ENCODE data around the gene CEP68. TPM values are rescaled to one million over a fixed set of nuclear protein-coding genes. Genes with fewer than 3 reads are reported as not detected.

Gene CEP68
- total and polyA plus RNA-seq, 11 donors: 6.5 to 26.8 (median 16.4) TPM

DNA sequence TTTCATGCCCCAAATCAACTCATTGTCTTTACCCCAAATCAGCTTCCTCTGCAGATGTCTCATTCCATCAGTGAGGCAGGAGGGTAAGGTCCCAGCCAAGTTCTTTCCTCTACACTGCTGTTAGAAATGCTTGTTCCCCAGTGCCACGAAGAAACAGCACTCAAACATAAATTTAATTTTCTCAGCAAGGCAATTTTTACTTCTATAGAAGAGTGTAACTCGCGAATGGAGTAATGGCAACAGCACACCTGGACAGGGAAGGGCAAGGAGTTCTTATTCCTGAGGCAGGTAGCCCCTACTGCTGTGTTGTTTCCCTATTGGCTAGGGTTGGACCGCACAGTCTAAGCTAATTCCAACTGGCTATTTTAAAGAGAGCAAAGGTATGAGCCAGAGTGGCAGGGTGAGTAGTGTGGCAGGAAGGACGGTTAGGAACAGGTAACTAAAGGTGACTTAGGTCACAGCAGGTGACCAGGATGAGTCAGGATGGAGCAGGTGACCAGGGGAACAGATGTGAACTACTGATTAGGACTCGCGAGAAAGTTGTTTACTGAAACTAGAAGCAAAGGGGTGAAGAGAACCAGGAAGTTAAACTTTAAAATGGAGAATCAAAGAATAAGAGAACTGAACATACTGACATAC lies 12.0 kb upstream of the CEP68 start:
- peaks cover 0 to 15% (median 5%) of the 10 kb centered on the region in 12 donors for H3K9me3 ChIP-seq
- no peak overlapping the region for H3K4me3 ChIP-seq
- no peaks in the 10 kb centered on the region for H3K36me3 ChIP-seq
- H3K4me1 ChIP-seq: peaks cover 0 to 17% (median 4%) of the 10 kb centered on the region in 12 donors
- intact Hi-C loops (cut with DNase I): loop anchor here in 7 of 10 donors (5.0 to 10.0 kb wide), 7 partner anchors 52 to 528 kb away; partner anchors contain the start of gene SLC1A4 (in 3 of the 7)
- WGBS, 4 donors: 92 to 96% (median 95%) methylated on average over 7 of the region's 7 CpGs
- ATAC-seq (no peak), DNase-seq (no peak)
- peak overlapping the region in 3 of 12 donors; percentile 33 to 67 (median 61) for H3K27ac ChIP-seq
- no peaks in the 10 kb centered on the region for H3K27me3 ChIP-seq
- TF ChIP-seq, protein P1, sequence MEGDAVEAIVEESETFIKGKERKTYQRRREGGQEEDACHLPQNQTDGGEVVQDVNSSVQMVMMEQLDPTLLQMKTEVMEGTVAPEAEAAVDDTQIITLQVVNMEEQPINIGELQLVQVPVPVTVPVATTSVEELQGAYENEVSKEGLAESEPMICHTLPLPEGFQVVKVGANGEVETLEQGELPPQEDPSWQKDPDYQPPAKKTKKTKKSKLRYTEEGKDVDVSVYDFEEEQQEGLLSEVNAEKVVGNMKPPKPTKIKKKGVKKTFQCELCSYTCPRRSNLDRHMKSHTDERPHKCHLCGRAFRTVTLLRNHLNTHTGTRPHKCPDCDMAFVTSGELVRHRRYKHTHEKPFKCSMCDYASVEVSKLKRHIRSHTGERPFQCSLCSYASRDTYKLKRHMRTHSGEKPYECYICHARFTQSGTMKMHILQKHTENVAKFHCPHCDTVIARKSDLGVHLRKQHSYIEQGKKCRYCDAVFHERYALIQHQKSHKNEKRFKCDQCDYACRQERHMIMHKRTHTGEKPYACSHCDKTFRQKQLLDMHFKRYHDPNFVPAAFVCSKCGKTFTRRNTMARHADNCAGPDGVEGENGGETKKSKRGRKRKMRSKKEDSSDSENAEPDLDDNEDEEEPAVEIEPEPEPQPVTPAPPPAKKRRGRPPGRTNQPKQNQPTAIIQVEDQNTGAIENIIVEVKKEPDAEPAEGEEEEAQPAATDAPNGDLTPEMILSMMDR (IDR thresholded peaks at IDR 0.05): no peak
- no peak for TF ChIP-seq POLR2A (IDR thresholded peaks at IDR 0.05)

DNA sequence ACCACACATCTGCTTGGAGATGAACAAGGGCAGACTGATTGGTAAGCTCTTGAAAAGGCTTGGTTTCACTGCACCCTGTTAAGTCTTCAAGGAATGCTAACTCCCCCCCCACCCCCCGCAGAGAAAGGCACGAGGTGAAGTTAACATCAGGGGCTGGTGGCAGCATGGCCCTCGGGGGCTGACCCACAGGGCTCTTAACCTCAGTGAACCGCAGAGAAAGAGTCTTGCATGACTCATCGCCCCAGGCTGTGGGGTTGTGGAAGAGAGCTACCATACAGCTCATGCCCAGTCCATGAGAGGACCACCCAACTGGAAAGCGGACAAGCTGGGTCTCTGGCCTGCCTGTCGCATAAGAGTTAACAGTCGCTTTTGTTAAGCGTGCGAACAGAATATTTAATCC lies 10.6 kb upstream of the CEP68 start:
- WGBS, 4 donors: 75 to 82% (median 78%) methylated on average over 9 to 10 of the region's 10 CpGs
- DNase-seq: no peak
- ATAC-seq: no peak
- TF ChIP-seq, protein P1 (IDR thresholded peaks at IDR 0.05): no peak
- no peak overlapping the region for H3K27ac ChIP-seq
- H3K36me3 ChIP-seq: no peaks in the 10 kb centered on the region
- peaks cover 0 to 10% (median 1%) of the 10 kb centered on the region in 12 donors for H3K4me1 ChIP-seq
- peaks cover 0 to 15% (median 5%) of the 10 kb centered on the region in 12 donors for H3K9me3 ChIP-seq
- no peak overlapping the region for H3K4me3 ChIP-seq
- intact Hi-C loops (cut with DNase I): loop anchor here in 3 of 10 donors (2.0 to 10.0 kb wide), 3 partner anchors 61 to 451 kb away; partner anchors contain the start of gene SLC1A4 (in 1 of the 3)
- H3K27me3 ChIP-seq: no peaks in the 10 kb centered on the region

DNA sequence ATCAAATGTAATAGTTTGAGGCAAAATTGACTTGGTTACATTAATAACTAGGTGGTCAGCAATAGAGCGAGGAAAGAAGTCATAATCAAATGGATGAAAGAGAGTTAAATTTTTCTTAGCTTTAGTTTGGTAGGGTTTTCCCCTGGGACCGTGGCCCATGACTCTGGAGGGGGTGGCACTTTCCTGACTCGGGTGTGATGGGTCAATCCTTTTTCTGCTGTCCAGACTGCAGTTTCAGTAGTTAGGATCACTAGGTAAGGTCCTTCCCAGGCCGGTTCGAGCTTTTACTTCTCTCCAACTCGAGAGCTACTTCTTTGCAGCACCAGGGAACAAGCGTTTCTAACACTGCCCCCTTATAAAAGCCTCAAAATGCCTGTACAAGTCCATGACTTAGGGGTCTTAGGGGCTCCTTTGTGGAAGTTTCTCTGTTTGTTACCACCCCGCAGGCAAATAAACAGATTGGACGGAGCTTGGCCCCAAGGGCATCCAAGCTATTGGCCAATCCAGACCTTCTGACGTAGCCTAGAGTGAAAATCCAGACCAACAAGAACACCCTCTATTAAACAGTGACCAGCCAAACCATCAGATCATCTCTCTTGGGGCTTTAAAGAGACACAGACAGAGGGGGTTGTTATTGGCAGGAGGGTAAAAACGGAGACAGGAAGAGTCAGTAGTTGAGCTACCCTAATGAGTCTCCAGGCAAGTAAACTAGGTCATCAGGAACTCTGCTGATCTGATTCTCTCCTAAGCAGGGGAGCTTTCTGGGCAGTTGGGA lies 9.4 kb upstream of the CEP68 start:
- no peak for TF ChIP-seq POLR2A (IDR thresholded peaks at IDR 0.05)
- TF ChIP-seq, protein P1 (IDR thresholded peaks at IDR 0.05): no peak
- intact Hi-C loops (cut with DNase I): loop anchor here in 3 of 10 donors (2.0 to 10.0 kb wide), 3 partner anchors 62 to 452 kb away; partner anchors contain the start of gene SLC1A4 (in 1 of the 3)
- 76 to 81% (median 79%) methylated on average over 11 of the region's 11 CpGs for WGBS, 4 donors
- DNase-seq: peak in 1 of 5 donors; percentile 36
- H3K9me3 ChIP-seq: peaks cover 0 to 15% (median 5%) of the 10 kb centered on the region in 12 donors
- ATAC-seq: peak; percentile 59 to 96 (median 78)
- peak overlapping the region in 6 of 12 donors; percentile 19 to 59 (median 30) for H3K27ac ChIP-seq
- no peaks in the 10 kb centered on the region for H3K36me3 ChIP-seq
- H3K27me3 ChIP-seq: no peaks in the 10 kb centered on the region
- H3K4me1 ChIP-seq: peaks cover 0 to 10% (median 1%) of the 10 kb centered on the region in 12 donors
- H3K4me3 ChIP-seq: no peak overlapping the region

Data from heart left ventricle (tissue), 16 donors.